ENCODE measurements around the gene ZRANB2.
A peak's percentile ranks its signal among the peaks of the same experiment; 100 is the strongest.

ZRANB2 gene

GRCh38 chr1:71027991-71028390, 52.8 kb downstream of the ZRANB2 start:
- DNase-seq (ENCODE audit: low spot score): no peak

DNA sequence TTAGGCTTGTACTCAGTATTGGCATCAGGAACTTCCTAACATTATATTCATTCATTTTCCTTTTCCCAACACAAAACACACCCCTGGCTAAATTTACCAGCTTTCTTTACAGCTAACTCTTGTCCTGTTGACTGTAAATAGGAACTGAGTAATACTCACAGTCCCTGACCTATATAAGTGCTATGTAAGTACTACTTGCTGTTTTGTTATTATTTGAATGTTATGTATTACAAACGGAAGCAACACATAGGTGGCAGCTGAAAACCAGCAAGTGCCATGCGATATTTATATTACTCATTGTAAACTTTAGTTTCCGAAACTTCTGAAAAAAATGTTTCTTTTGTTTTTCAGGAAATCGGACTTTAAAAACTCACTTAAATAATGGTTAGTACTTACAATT, 54.7 kb downstream of the ZRANB2 start:
- no peak for DNase-seq (ENCODE audit: low spot score)

- no peak for DNase-seq (ENCODE audit: low spot score)
These were observed 57.3 kb downstream of the ZRANB2 start for GRCh38 chr1:71023515-71023914.

DNA sequence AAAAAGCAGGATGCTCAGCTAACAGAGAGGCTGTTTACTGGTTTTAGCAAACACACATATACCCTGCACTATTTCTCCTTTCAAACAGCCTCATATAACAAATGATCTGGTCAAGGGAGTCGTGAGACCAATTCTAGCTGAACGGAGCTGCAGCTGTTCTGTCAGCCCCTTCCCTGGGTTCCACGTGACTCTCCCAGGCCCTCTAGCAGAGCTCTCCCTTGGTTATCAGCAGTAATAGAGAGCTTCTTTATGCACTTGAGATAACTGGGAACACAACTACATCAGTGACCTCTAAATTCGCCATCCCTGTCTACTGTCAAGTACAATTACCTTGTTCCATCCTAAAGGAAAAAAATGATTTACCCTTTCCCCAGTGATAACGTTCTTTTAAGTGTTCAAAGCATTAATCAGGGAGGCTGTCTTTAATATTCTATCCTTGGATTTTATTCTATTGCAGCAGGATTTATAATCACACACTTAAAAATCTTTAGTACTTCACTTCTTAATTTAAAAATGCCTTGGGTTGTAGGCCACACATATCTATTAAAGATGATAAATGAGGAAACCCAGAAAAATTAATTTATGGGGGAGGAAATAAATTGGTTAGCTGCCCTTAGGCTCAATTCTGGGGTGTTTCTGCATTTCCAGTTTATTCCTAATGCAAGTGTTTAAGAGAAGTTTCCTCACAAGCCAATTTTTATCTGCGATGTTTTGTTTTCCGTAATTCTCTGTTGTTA, 61.4 kb downstream of the ZRANB2 start:
- DNase-seq (ENCODE audit: low spot score): peak; percentile 37

DNA sequence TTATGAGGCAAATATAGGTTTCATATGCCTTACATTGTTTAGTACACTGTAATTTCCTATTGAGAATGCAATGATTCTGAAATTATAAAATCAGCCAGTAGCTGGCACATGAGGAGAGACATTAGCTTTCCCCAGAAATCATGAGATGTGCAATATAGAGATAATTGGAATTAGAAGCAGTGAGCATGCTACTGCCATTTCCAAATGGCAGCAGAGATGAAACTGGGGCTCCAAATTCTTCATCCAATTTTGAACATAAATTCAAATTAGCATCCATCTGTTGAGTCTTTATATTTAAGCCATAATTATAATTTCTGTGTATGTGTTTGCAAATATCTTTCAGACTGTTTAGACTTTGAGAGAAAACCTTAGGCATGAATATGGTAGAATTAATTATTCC, 62.0 kb downstream of the ZRANB2 start:
- no peak for DNase-seq (ENCODE audit: low spot score)

DNA sequence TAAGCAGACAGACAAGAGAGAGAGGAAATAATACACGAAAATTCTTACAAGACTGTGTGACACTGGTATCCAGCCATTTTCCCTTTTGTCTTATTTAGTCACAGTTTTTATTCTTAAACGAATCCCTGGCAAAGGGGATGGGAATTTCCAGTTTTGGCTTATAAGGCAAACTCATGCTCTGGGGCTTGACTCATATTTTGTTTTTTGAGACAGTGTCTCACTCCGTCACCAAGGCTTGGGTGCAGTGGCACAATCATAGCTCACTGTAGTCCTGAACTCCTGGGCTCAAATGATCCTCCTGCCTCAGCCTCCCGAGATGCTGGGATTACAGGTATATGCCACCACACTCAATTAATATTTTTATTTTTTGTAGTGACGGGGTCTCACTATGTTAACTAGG, 65.1 kb downstream of the ZRANB2 start:
- DNase-seq (ENCODE audit: low spot score): no peak

DNA sequence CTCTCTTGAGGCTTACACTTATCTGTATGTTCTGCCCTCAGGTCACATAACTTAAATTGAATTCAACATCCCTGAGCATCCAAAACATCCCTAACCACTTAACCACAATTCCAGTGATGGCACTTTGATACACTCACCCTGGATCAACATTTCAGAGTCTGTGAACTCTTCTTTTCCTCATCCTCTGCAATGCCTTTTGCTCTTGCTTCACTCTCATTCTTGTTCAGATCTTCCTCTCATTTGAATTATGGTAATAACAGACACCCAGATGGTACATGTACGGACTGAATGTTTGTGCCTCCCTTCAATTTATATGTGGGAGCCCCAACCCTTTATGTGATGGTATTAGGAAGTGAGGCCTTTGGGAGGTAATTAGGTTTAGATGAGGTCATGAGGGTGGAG, 66.7 kb downstream of the ZRANB2 start:
- DNase-seq (ENCODE audit: low spot score): no peak

Measured in pons (tissue), 1 donor.